SK-N-SH (cell line): Measurements from ENCODE around the gene GHRHR. TPM values are rescaled to one million over a fixed set of nuclear protein-coding genes. Genes with fewer than 3 reads are reported as not detected.

Source experiments
- CTCF ChIA-PET: fragments of 300-600, 350-600 bp; formaldehyde crosslinking; extraction: SDS; loops from one replicate; lab custom pipeline; 2021; lab: Yijun Ruan, JAX
- POLR2A ChIA-PET: fragments of 350-600 bp; sonication (Branson Sonifier 250); formaldehyde crosslinking; extraction: SDS; loops from one replicate; lab custom pipeline; 2020; ENCODE audit warnings: antibody characterized with exemption, inconsistent platforms; lab: Yijun Ruan, JAX
- DNase-seq: peaks from one replicate; pipeline ENCODE4 v3.0.0; 2012
- H2AFZ ChIP-seq: fragments of 200-600 bp; sonication (generic); 2 replicates; pipeline ENCODE4 v1.8.1; 2016; ENCODE audit warnings: antibody characterized with exemption, mild to moderate bottlenecking, low read depth
- H3F3A ChIP-seq: fragments of 200-600 bp; sonication (generic); replicated peaks from 2 replicates; pipeline ENCODE3; 2016; ENCODE audit warnings: antibody characterized with exemption, mild to moderate bottlenecking; ENCODE audit not compliant: insufficient read depth
- H3K27ac ChIP-seq, 2 experiments: fragments of 200-500 bp in 1 of 2; fragments of 200-600 bp in 1 of 2; sonication (Bioruptor generic) in 1 of 2; sonication (generic), shearing (Covaris generic) in 1 of 2; 2 replicates each; pipeline versions ENCODE4 v1.5.1 to v1.6.1; 2014 to 2016; ENCODE audit warnings: low read depth in 2 of 2, inconsistent platforms in 1 of 2, low read length in 1 of 2, mild to moderate bottlenecking in 1 of 2, mixed read lengths in 1 of 2
- H3K27me3 ChIP-seq: fragments of 200-600 bp; sonication (generic), shearing (Covaris generic); 2 replicates; pipeline ENCODE4 v1.6.1; 2016; ENCODE audit warnings: mixed run types; ENCODE audit not compliant: insufficient read depth
- H3K36me3 ChIP-seq, 2 experiments: fragments of 200-500 bp in 1 of 2; fragments of 200-600 bp in 1 of 2; sonication (Bioruptor generic) in 1 of 2; sonication (generic) in 1 of 2; replicated peaks in 1 of 2; 2 replicates each; pipeline versions ENCODE3 to v1.5.1; 2014 to 2016; ENCODE audit warnings: low read length in 1 of 2, mild to moderate bottlenecking in 1 of 2; ENCODE audit not compliant: insufficient read depth in 2 of 2, control insufficient read depth in 1 of 2
- H3K4me1 ChIP-seq, 2 experiments: fragments of 200-500 bp in 1 of 2; fragments of 200-600 bp in 1 of 2; sonication (Bioruptor generic) in 1 of 2; sonication (generic), shearing (Covaris generic) in 1 of 2; 2 replicates each; pipeline versions ENCODE4 v1.5.1 to v1.6.1; 2014 to 2016; ENCODE audit warnings: low read depth in 1 of 2, low read length in 1 of 2, mixed run types in 1 of 2; ENCODE audit not compliant: insufficient read depth in 2 of 2, control insufficient read depth in 1 of 2
- H3K4me2 ChIP-seq: fragments of 200-600 bp; sonication (generic), shearing (Covaris generic); 2 replicates; pipeline ENCODE4 v1.6.1; 2017; ENCODE audit warnings: mixed run types
- H3K4me3 ChIP-seq, 2 experiments: fragments of 200-500 bp in 1 of 2; fragments of 200-600 bp in 1 of 2; sonication (Bioruptor generic) in 1 of 2; sonication (generic), shearing (Covaris generic) in 1 of 2; 2 replicates each; pipeline versions ENCODE4 v1.5.1 to v1.8.1; 2014 to 2016; ENCODE audit warnings: low read depth in 2 of 2, inconsistent platforms in 1 of 2, low read length in 1 of 2, mild to moderate bottlenecking in 1 of 2, mixed read lengths in 1 of 2, moderate library complexity in 1 of 2
- H3K79me2 ChIP-seq: fragments of 200-600 bp; sonication (generic); 2 replicates; pipeline ENCODE4 v1.8.1; 2017; ENCODE audit warnings: mild to moderate bottlenecking; ENCODE audit not compliant: insufficient read depth
- H3K9ac ChIP-seq: fragments of 200-600 bp; sonication (generic); 2 replicates; pipeline ENCODE4 v1.6.1; 2017; ENCODE audit warnings: mixed run types
- H3K9me2 ChIP-seq: fragments of 200-600 bp; sonication (generic); 2 replicates; pipeline ENCODE4 v1.6.1; 2017; ENCODE audit warnings: mixed run types
- H3K9me3 ChIP-seq: fragments of 200-600 bp; sonication (generic); 2 replicates; pipeline ENCODE4 v1.6.1; 2017; ENCODE audit warnings: mixed run types, mild to moderate bottlenecking, moderate library complexity
- H4K20me1 ChIP-seq: fragments of 200-600 bp; sonication (generic); 2 replicates; pipeline ENCODE4 v1.6.1; 2017; ENCODE audit warnings: mild to moderate bottlenecking, mixed run types; ENCODE audit not compliant: insufficient read depth
- CHD2 ChIP-seq: fragments of 150-350 bp; IDR thresholded peaks from 2 replicates; pipeline ENCODE4 v1.6.1; 2018; ENCODE audit warnings: low read length; ENCODE audit not compliant: partially characterized antibody
- ELF1 ChIP-seq: IDR thresholded peaks from 2 replicates; pipeline ENCODE4 v1.4.0; 2012
- EP300 ChIP-seq, 2 experiments: IDR thresholded peaks; 2 replicates each; pipeline versions ENCODE4 v1.4.0 to v1.6.1; 2012; ENCODE audit warnings: borderline replicate concordance in 1 of 2, low read depth in 1 of 2, low read length in 1 of 2
- FOSL2 ChIP-seq: IDR thresholded peaks from 2 replicates; pipeline ENCODE4 v1.4.0; 2012; ENCODE audit warnings: low read depth, mild to moderate bottlenecking, moderate library complexity, borderline replicate concordance
- FOXM1 ChIP-seq: IDR thresholded peaks from 2 replicates; pipeline ENCODE4 v1.4.0; 2012; ENCODE audit warnings: low read depth, mild to moderate bottlenecking
- JUND ChIP-seq: IDR thresholded peaks from 2 replicates; pipeline ENCODE4 v1.4.0; 2012
- MXI1 ChIP-seq: IDR thresholded peaks from 2 replicates; pipeline ENCODE4 v1.6.1; 2012; ENCODE audit warnings: mild to moderate bottlenecking, low read depth, low read length, improper control_type of control experiment
- PBX3 ChIP-seq: IDR thresholded peaks from 2 replicates; pipeline ENCODE4; 2012
- RFX5 ChIP-seq: IDR thresholded peaks from 2 replicates; pipeline ENCODE4 v1.6.1; 2012; ENCODE audit warnings: mild to moderate bottlenecking, improper control_type of control experiment, low read length
- SIN3A ChIP-seq: IDR thresholded peaks from 2 replicates; pipeline ENCODE4 v1.6.1; 2012; ENCODE audit warnings: low read depth, mild to moderate bottlenecking, low read length, moderate library complexity, borderline replicate concordance
- YY1 ChIP-seq: IDR thresholded peaks from 2 replicates; pipeline ENCODE4 v1.4.0; 2012; ENCODE audit warnings: low read depth, mild to moderate bottlenecking
- WGBS: methylation state at CpG from one replicate; pipeline ENCODE4 v1.1.6; 2017; ENCODE audit warnings: low lambda C conversion rate; 5-methylcytosine and 5-hydroxymethylcytosine counted together
- polyA plus RNA-seq, 3 experiments: library from polyadenylated mRNA; depleted of rRNA; stranded (reverse); fragments of >200 nt; gene quantifications; 2 replicates each; pipeline ENCODE4 v1.2.3, GENCODE V29; 2012
- TF ChIP-seq, protein P1 (sequence below): IDR thresholded peaks from 2 replicates; pipeline ENCODE4 v1.6.1; 2012; ENCODE audit warnings: mild to moderate bottlenecking, low read depth, low read length, moderate library complexity
- TF ChIP-seq, protein P2 (sequence below): IDR thresholded peaks from 2 replicates; pipeline ENCODE4 v1.4.0; 2012; ENCODE audit warnings: low read depth
- TF ChIP-seq, protein P3 (sequence below): fragments of 150-350 bp; IDR thresholded peaks from 2 replicates; pipeline ENCODE4 v1.6.1; 2016; ENCODE audit warnings: mild to moderate bottlenecking, low read depth, low read length
- TF ChIP-seq, protein P4 (sequence below): IDR thresholded peaks from 2 replicates; pipeline ENCODE4 v1.4.0; 2012; ENCODE audit warnings: low read depth, borderline replicate concordance
- TF ChIP-seq, protein P5 (sequence below): fragments of 200-600 bp; sonication (generic); IDR thresholded peaks from 2 replicates; pipeline ENCODE4 v1.6.1; 2017; ENCODE audit warnings: antibody characterized with exemption, mild to moderate bottlenecking, moderate library complexity

Gene GHRHR
- polyA plus RNA-seq, 1 of the 3 experiments (the other 2 are of a cell fraction), result not detected

GRCh38 chr7:30954914-30955313 lies 8.8 kb upstream of the GHRHR start:
- CTCF ChIA-PET, result interaction anchor here (0.8 to 10.1 kb wide), 3 partner anchors 16 to 167 kb away, joined by 3 to 78 read pairs (median 3); no protein-coding TSS in a partner anchor
- H3K36me3 ChIP-seq, result no peaks in the 10 kb centered on the region
- no peaks in the 10 kb centered on the region for H3F3A ChIP-seq
- no peak overlapping the region for H3K9ac ChIP-seq
- no peak overlapping the region for H2AFZ ChIP-seq
- H3K9me3 ChIP-seq, result peaks cover 13% of the 10 kb centered on the region; the same call in 1 of the 2 replicates
- 23% methylated on average over 4 of the region's 4 CpGs for WGBS
- no peaks in the 10 kb centered on the region for H3K4me1 ChIP-seq
- H3K4me2 ChIP-seq, result no peak overlapping the region
- no peaks in the 10 kb centered on the region for H4K20me1 ChIP-seq
- TF ChIP-seq RFX5 (no peak), ELF1 (no peak), FOXM1 (no peak), CHD2 (no peak), YY1 (no peak), PBX3 (no peak), SIN3A (no peak), MXI1 (no peak), EP300 (IDR thresholded peaks at IDR 0.05; ENCODE audit: borderline replicate concordance in 1 of 2, low read depth in 1 of 2, low read length in 1 of 2) (no peak), JUND (no peak), FOSL2 (no peak)
- TF ChIP-seq, protein P1, sequence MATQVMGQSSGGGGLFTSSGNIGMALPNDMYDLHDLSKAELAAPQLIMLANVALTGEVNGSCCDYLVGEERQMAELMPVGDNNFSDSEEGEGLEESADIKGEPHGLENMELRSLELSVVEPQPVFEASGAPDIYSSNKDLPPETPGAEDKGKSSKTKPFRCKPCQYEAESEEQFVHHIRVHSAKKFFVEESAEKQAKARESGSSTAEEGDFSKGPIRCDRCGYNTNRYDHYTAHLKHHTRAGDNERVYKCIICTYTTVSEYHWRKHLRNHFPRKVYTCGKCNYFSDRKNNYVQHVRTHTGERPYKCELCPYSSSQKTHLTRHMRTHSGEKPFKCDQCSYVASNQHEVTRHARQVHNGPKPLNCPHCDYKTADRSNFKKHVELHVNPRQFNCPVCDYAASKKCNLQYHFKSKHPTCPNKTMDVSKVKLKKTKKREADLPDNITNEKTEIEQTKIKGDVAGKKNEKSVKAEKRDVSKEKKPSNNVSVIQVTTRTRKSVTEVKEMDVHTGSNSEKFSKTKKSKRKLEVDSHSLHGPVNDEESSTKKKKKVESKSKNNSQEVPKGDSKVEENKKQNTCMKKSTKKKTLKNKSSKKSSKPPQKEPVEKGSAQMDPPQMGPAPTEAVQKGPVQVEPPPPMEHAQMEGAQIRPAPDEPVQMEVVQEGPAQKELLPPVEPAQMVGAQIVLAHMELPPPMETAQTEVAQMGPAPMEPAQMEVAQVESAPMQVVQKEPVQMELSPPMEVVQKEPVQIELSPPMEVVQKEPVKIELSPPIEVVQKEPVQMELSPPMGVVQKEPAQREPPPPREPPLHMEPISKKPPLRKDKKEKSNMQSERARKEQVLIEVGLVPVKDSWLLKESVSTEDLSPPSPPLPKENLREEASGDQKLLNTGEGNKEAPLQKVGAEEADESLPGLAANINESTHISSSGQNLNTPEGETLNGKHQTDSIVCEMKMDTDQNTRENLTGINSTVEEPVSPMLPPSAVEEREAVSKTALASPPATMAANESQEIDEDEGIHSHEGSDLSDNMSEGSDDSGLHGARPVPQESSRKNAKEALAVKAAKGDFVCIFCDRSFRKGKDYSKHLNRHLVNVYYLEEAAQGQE, result no peak
- TF ChIP-seq, protein P2, sequence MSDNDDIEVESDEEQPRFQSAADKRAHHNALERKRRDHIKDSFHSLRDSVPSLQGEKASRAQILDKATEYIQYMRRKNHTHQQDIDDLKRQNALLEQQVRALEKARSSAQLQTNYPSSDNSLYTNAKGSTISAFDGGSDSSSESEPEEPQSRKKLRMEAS, result no peak
- TF ChIP-seq, protein P3, sequence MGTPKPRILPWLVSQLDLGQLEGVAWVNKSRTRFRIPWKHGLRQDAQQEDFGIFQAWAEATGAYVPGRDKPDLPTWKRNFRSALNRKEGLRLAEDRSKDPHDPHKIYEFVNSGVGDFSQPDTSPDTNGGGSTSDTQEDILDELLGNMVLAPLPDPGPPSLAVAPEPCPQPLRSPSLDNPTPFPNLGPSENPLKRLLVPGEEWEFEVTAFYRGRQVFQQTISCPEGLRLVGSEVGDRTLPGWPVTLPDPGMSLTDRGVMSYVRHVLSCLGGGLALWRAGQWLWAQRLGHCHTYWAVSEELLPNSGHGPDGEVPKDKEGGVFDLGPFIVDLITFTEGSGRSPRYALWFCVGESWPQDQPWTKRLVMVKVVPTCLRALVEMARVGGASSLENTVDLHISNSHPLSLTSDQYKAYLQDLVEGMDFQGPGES, result no peak
- TF ChIP-seq, protein P4, sequence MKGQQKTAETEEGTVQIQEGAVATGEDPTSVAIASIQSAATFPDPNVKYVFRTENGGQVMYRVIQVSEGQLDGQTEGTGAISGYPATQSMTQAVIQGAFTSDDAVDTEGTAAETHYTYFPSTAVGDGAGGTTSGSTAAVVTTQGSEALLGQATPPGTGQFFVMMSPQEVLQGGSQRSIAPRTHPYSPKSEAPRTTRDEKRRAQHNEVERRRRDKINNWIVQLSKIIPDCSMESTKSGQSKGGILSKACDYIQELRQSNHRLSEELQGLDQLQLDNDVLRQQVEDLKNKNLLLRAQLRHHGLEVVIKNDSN, result no peak
- TF ChIP-seq, protein P5, sequence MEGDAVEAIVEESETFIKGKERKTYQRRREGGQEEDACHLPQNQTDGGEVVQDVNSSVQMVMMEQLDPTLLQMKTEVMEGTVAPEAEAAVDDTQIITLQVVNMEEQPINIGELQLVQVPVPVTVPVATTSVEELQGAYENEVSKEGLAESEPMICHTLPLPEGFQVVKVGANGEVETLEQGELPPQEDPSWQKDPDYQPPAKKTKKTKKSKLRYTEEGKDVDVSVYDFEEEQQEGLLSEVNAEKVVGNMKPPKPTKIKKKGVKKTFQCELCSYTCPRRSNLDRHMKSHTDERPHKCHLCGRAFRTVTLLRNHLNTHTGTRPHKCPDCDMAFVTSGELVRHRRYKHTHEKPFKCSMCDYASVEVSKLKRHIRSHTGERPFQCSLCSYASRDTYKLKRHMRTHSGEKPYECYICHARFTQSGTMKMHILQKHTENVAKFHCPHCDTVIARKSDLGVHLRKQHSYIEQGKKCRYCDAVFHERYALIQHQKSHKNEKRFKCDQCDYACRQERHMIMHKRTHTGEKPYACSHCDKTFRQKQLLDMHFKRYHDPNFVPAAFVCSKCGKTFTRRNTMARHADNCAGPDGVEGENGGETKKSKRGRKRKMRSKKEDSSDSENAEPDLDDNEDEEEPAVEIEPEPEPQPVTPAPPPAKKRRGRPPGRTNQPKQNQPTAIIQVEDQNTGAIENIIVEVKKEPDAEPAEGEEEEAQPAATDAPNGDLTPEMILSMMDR, result no peak
- H3K79me2 ChIP-seq, result no peaks in the 10 kb centered on the region
- H3K27me3 ChIP-seq, result peaks cover 28% of the 10 kb centered on the region
- POLR2A ChIA-PET, result no interaction called here
- H3K27ac ChIP-seq, result no peak overlapping the region
- H3K9me2 ChIP-seq, result 0 out of 2 replicates have a peak, but pooled peaks cover 4% of the 10 kb centered on the region
- H3K4me3 ChIP-seq, result no peak overlapping the region
- DNase-seq, result no peak
